GM20431 (cell line): Measurements from ENCODE around the gene TSPAN33.

Experiments used
- in situ Hi-C: fragments of 300-500 bp; cut with MseI, MboI; formaldehyde crosslinking; loops from one replicate; pipeline ENCODE4 v1.15.0; 2020; ENCODE audit warnings: low sequenced_read_pairs; ENCODE audit not compliant: unreplicated experiment

TSPAN33 gene

GRCh38 chr7:129134356-129134987 lies 10.0 kb upstream of the TSPAN33 start:
- in situ Hi-C loops = no loop called here

GRCh38 chr7:129136887-129137642 lies 7.4 kb upstream of the TSPAN33 start:
- in situ Hi-C loops = no loop called here

GRCh38 chr7:129143724-129144094 lies 798 bp upstream of the TSPAN33 start:
- in situ Hi-C loops = no loop called here

GRCh38 chr7:129144834-129145668 lies 544 bp downstream of the TSPAN33 start:
- in situ Hi-C loops = no loop called here

GRCh38 chr7:129146237-129146979 lies 1.9 kb downstream of the TSPAN33 start:
- in situ Hi-C loops = no loop called here

- in situ Hi-C loops = no loop called here
Measured at GRCh38 chr7:129147731-129148130, 3.2 kb downstream of the TSPAN33 start.

GRCh38 chr7:129149511-129149910 lies 5.0 kb downstream of the TSPAN33 start:
- in situ Hi-C loops = no loop called here

- in situ Hi-C loops = no loop called here
Measured at GRCh38 chr7:129150199-129150996, 5.9 kb downstream of the TSPAN33 start.

- in situ Hi-C loops = no loop called here
Measured at GRCh38 chr7:129157651-129158050, 13.1 kb downstream of the TSPAN33 start.

- in situ Hi-C loops = no loop called here
Measured at GRCh38 chr7:129159539-129159938, 15.0 kb downstream of the TSPAN33 start.

- in situ Hi-C loops = no loop called here
Measured at GRCh38 chr7:129160161-129160905, 15.8 kb downstream of the TSPAN33 start.

GRCh38 chr7:129161524-129162225 lies 17.2 kb downstream of the TSPAN33 start:
- in situ Hi-C loops = no loop called here

- in situ Hi-C loops = no loop called here
Measured at GRCh38 chr7:129162732-129163131, 18.2 kb downstream of the TSPAN33 start.

- in situ Hi-C loops = no loop called here
Measured at GRCh38 chr7:129163875-129164544, 19.5 kb downstream of the TSPAN33 start.

GRCh38 chr7:129166745-129167144 lies 22.2 kb downstream of the TSPAN33 start:
- in situ Hi-C loops = no loop called here

- in situ Hi-C loops = no loop called here
Measured at GRCh38 chr7:129167817-129168216, 23.3 kb downstream of the TSPAN33 start.

GRCh38 chr7:129168231-129169021 lies 23.9 kb downstream of the TSPAN33 start:
- in situ Hi-C loops = no loop called here
